Motor neuron (in vitro differentiated cells): ENCODE data around the gene HOXA11. TPM values are rescaled to one million over a fixed set of nuclear protein-coding genes. Genes with fewer than 3 reads are reported as not detected.

Source experiments
- ATAC-seq, 8 experiments: fragments of 200-7000 bp; cut with Tn5 transposase; replicated peaks in 6 of 8; 2 replicates each; pipeline ENCODE4 v1.8.0; 2021; ENCODE audit warnings: mild to moderate bottlenecking in 8 of 8, moderate library complexity in 8 of 8
- H3K27ac ChIP-seq, 2 donors: fragments of 250-450 bp; sonication (Bioruptor Pico); 2 replicates each; pipeline ENCODE4 v1.9.0; 2021; ENCODE audit warnings: antibody characterized with exemption in 2 of 2, mild to moderate bottlenecking in 2 of 2, moderate library complexity in 1 of 2
- H3K4me1 ChIP-seq, 2 donors: fragments of 250-450 bp; sonication (Bioruptor Pico); replicated peaks in 1 of 2; 2 replicates each; pipeline ENCODE4 v1.6.1; 2021; ENCODE audit warnings: antibody characterized with exemption in 2 of 2, mild to moderate bottlenecking in 2 of 2, moderate library complexity in 1 of 2
- H3K4me3 ChIP-seq, 5 donors: fragments of 250-450 bp; sonication (Bioruptor Pico); 2 replicates each; pipeline ENCODE4 v1.9.0; 2021; ENCODE audit warnings: antibody characterized with exemption in 5 of 5, mild to moderate bottlenecking in 5 of 5, moderate library complexity in 4 of 5
- WGBS, 10 experiments: fragments of 450-650 bp; shearing (Covaris generic); methylation state at CpG; one replicate each; pipeline ENCODE4 v1.0.0; 2022; 5-methylcytosine and 5-hydroxymethylcytosine counted together
- in situ Hi-C, 9 experiments: fragments of 400-800 bp; cut with MboI; loops; one replicate each; pipeline ENCODE4 v1.15.0; 2021; ENCODE audit warnings: low sequenced_read_pairs in 9 of 9, low pct_unique_long_range_greater_than_20kb in 2 of 9; ENCODE audit not compliant: unreplicated experiment in 9 of 9
- total RNA-seq, 8 experiments: library from RNA; unstranded; fragments of 300-600 nt; gene quantifications; 2 replicates each; pipeline versions ENCODE4 v1.2.3 to v1.2.4, GENCODE V29; 2022

Gene HOXA11
- total RNA-seq, 8 experiments from 2014 or later: 0.05 to 5.7 (median 0.43) TPM; not detected in 1

DNA sequence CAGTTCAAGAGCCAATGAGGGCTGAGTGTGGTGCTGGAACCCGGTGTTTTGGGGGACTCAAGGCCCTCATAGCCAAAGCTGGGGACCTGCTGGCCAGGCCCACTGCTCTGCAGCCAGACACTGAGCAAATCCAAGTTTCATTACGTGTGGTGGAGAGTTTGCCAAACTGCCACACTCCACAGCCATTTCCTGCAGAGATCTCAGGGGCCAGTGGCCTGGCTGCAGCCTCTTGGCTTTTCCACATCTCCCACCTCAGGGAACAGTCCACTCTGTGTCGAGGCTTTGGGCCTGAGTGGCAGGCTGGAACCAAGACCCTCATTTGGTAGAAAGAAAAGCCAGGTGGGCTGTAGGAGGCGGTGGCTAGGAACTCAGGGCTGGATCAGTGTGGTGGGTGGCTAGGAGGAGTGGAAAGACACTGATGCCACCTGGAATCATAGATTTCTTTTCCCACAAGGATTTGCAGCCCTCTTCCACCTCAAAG, 3.2 kb downstream of the HOXA11 start:
- WGBS, 10 experiments: 19 to 100% (median 26%) methylated on average over 1 to 4 of the region's 4 CpGs; no CpG with 5 or more reads in 5 of the 10 experiments
- H3K27ac ChIP-seq: no peak overlapping the region
- in situ Hi-C loops: loop anchor here in 6 of 9 experiments (25.0 kb wide), 5 partner anchors 605 to 1320 kb away; no protein-coding TSS in a partner anchor
- ATAC-seq: no peak
- H3K4me1 ChIP-seq: peaks cover 0 to 7% of the 10 kb centered on the region in 2 donors
- H3K4me3 ChIP-seq: no peak overlapping the region

DNA sequence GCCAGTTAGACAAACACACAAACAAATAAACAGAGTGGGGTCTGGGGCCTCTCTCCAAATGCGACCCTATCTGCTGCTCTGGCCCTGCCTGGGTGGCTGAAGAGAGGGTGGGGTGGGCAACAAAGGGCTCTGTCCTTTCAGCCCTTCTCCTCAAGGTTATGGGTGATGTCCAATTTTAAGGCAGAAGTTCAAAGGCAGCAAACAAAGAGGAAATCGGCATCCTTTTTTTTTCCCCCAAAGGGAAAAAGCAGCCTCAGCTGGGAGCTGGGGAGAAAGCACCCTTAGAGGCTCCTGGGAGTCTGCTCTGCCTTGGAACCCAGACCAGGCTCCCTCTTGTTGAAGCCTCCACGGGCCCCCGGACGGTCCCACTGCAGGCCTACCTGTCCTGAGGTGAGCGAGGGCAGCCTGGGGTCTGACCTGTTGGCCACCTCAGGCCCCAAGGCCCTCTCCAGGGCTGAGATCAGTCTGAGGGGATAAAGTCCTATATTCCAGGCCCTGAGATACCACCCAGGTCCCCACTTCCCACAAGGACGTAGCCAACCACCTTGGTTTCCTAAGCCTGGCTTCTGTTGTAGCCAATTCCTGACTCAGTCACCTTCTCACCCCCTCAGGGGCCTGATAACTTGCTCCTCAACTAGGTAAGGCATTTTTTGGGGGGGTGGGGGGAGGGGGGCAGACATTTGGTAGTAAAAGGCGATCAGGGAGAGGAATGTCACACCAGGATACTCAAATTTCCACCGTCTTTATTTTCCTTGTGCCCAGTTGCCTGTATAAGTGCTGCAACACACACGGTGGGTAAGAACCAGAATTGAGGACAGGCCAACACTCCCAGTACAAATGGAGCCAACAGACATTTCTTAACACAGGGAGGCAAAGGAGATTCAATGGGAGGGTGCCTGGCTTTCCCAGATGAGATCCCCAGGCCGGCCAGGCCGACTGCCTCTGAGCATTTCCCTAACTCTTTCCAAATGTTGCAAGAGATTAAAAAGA, 4.3 kb downstream of the HOXA11 start:
- WGBS, 10 experiments: 20 to 85% (median 49%) methylated on average over 1 to 5 of the region's 12 CpGs; no CpG with 5 or more reads in 2 of the 10 experiments
- ATAC-seq: no peak
- H3K27ac ChIP-seq: no peak overlapping the region
- in situ Hi-C loops: loop anchor here in 6 of 9 experiments (25.0 kb wide), 5 partner anchors 607 to 1318 kb away; no protein-coding TSS in a partner anchor
- H3K4me1 ChIP-seq: peaks cover 0 to 7% of the 10 kb centered on the region in 2 donors
- no peak overlapping the region for H3K4me3 ChIP-seq

GRCh38 chr7:27179503-27180430, 5.3 kb downstream of the HOXA11 start:
- 0 to 26% (median 7%) methylated on average over 1 to 30 of the region's 56 CpGs; no CpG with 5 or more reads in 2 of the 10 experiments for WGBS, 10 experiments
- Histone ChIP-seq H3K27ac (no peak overlapping the region), H3K4me3 (peak overlapping the region in 3 of 5 donors; percentile 6 to 34 (median 25)), H3K4me1 (peaks cover 0 to 7% of the 10 kb centered on the region in 2 donors)
- in situ Hi-C loops: loop anchor here in 7 of 9 experiments (10.0 to 25.0 kb wide), 6 partner anchors 608 to 1317 kb away; no protein-coding TSS in a partner anchor
- ATAC-seq: peak; percentile 50 to 86 (median 81)

GRCh38 chr7:27179030-27179429, 6.0 kb downstream of the HOXA11 start:
- Histone ChIP-seq H3K4me3 (no peak overlapping the region), H3K4me1 (peaks cover 0 to 5% of the 10 kb centered on the region in 2 donors), H3K27ac (no peak overlapping the region)
- in situ Hi-C loops: loop anchor here in 7 of 9 experiments (10.0 to 25.0 kb wide), 6 partner anchors 608 to 1317 kb away; no protein-coding TSS in a partner anchor
- ATAC-seq: no peak
- 0 to 20% (median 13%) methylated on average over 1 to 14 of the region's 14 CpGs for WGBS, 10 experiments

GRCh38 chr7:27178366-27178765, 6.7 kb downstream of the HOXA11 start:
- Histone ChIP-seq H3K4me3 (no peak overlapping the region), H3K27ac (no peak overlapping the region), H3K4me1 (peaks cover 0 to 3% of the 10 kb centered on the region in 2 donors)
- in situ Hi-C loops: loop anchor here in 7 of 9 experiments (10.0 to 25.0 kb wide), 6 partner anchors 609 to 1316 kb away; no protein-coding TSS in a partner anchor
- ATAC-seq: peak in 1 of 8 experiments; percentile 1
- 0 to 80% (median 26%) methylated on average over 1 to 6 of the region's 6 CpGs for WGBS, 10 experiments

- 0 to 60% (median 14%) methylated on average over 1 to 5 of the region's 5 CpGs for WGBS, 10 experiments
Measured at GRCh38 chr7:27177795-27178320, 7.2 kb downstream of the HOXA11 start.

GRCh38 chr7:27176962-27177794, 7.9 kb downstream of the HOXA11 start:
- Histone ChIP-seq H3K4me3 (no peak overlapping the region), H3K4me1 (no peaks in the 10 kb centered on the region), H3K27ac (no peak overlapping the region)
- 0 to 47% (median 10%) methylated on average over 1 to 9 of the region's 22 CpGs for WGBS, 10 experiments
- ATAC-seq: no peak
- in situ Hi-C loops: loop anchor here in 7 of 9 experiments (10.0 to 25.0 kb wide), 6 partner anchors 610 to 1315 kb away; no protein-coding TSS in a partner anchor

More at GRCh38 chr7:27177795-27178320, 7.2 kb downstream of the HOXA11 start:
- no peaks in the 10 kb centered on the region for H3K4me1 ChIP-seq
- H3K4me3 ChIP-seq: no peak overlapping the region
- in situ Hi-C loops: loop anchor here in 7 of 9 experiments (10.0 to 25.0 kb wide), 6 partner anchors 609 to 1316 kb away; no protein-coding TSS in a partner anchor
- ATAC-seq: no peak
- no peak overlapping the region for H3K27ac ChIP-seq

- no peak for ATAC-seq
- in situ Hi-C loops: loop anchor here in 7 of 9 experiments (10.0 to 25.0 kb wide), 6 partner anchors 611 to 1314 kb away; no protein-coding TSS in a partner anchor
- H3K4me3 ChIP-seq: no peak overlapping the region
- H3K27ac ChIP-seq: no peak overlapping the region
- 0 to 60% (median 40%) methylated on average over 1 to 3 of the region's 3 CpGs; no CpG with 5 or more reads in 4 of the 10 experiments for WGBS, 10 experiments
- H3K4me1 ChIP-seq: no peaks in the 10 kb centered on the region
Measured at GRCh38 chr7:27176524-27176845, 8.5 kb downstream of the HOXA11 start.

- 0 to 34% (median 20%) methylated on average over 1 to 17 of the region's 40 CpGs for WGBS, 10 experiments
Measured at GRCh38 chr7:27175626-27176523, 9.2 kb downstream of the HOXA11 start.

GRCh38 chr7:27174874-27175625, 10.0 kb downstream of the HOXA11 start:
- in situ Hi-C loops: loop anchor here (10.0 to 25.0 kb wide), 8 partner anchors 612 to 1313 kb away; no protein-coding TSS in a partner anchor
- WGBS, 10 experiments: 28 to 40% (median 35%) methylated on average over 1 to 4 of the region's 12 CpGs; no CpG with 5 or more reads in 6 of the 10 experiments
- ATAC-seq: peak in 3 of 8 experiments; percentile 4 to 22 (median 7)
- Histone ChIP-seq H3K4me1 (peaks cover 0 to under 1% of the 10 kb centered on the region in 2 donors), H3K27ac (no peak overlapping the region), H3K4me3 (no peak overlapping the region)

More at GRCh38 chr7:27175626-27176523, 9.2 kb downstream of the HOXA11 start:
- Histone ChIP-seq H3K4me1 (no peaks in the 10 kb centered on the region), H3K4me3 (no peak overlapping the region), H3K27ac (no peak overlapping the region)
- peak in 3 of 8 experiments; percentile 0 for ATAC-seq
- in situ Hi-C loops: loop anchor here in 7 of 9 experiments (10.0 to 25.0 kb wide), 6 partner anchors 611 to 1314 kb away; no protein-coding TSS in a partner anchor
